ENCODE data around the gene DPF1. TPM values are rescaled to one million over a fixed set of nuclear protein-coding genes. Genes with fewer than 3 reads are reported as not detected.

Gene DPF1
- total and polyA plus RNA-seq, 9 donors = 0.23 to 1.0 (median 0.35) TPM; not detected in 2

GRCh38 chr19:38162632-38163031 lies 61.4 kb downstream of the DPF1 start:
- H3K27me3 ChIP-seq = no peaks in the 10 kb centered on the region
- 97 to 98% (median 98%) methylated on average over 7 of the region's 7 CpGs for WGBS, 3 donors
- H3K4me1 ChIP-seq (ENCODE audit: insufficient read depth) = no peaks in the 10 kb centered on the region
- H3K9me3 ChIP-seq = peaks cover 0 to 8% of the 10 kb centered on the region in 2 donors
- H3K36me3 ChIP-seq = peaks cover 3% of the 10 kb centered on the region
- H3K27ac ChIP-seq = no peak overlapping the region
- no peak for DNase-seq
- TF ChIP-seq CTCF (IDR thresholded peaks at IDR 0.05) (no peak), EP300 (IDR thresholded peaks at IDR 0.05) (no peak), POLR2A (IDR thresholded peaks at IDR 0.05) (no peak)
- no peak overlapping the region for H3K4me3 ChIP-seq
- intact Hi-C loops (cut with DNase I) = no loop called here

GRCh38 chr19:38162094-38162493 lies 61.9 kb downstream of the DPF1 start:
- no peak for TF ChIP-seq CTCF (IDR thresholded peaks at IDR 0.05)
- TF ChIP-seq POLR2A (IDR thresholded peaks at IDR 0.05) = no peak
- no peak for TF ChIP-seq EP300 (IDR thresholded peaks at IDR 0.05)
- no peaks in the 10 kb centered on the region for H3K4me1 ChIP-seq (ENCODE audit: insufficient read depth)
- H3K27me3 ChIP-seq = no peaks in the 10 kb centered on the region
- H3K9me3 ChIP-seq = peaks cover 0 to 8% of the 10 kb centered on the region in 2 donors
- no peak overlapping the region for H3K27ac ChIP-seq
- intact Hi-C loops (cut with DNase I) = no loop called here
- peaks cover 3% of the 10 kb centered on the region for H3K36me3 ChIP-seq
- DNase-seq = no peak
- no peak overlapping the region for H3K4me3 ChIP-seq
- WGBS, 3 donors = 92 to 98% (median 98%) methylated on average over 5 of the region's 5 CpGs

Small RNAs within 50 kb of the gene (small RNA-seq; reads per million reads assigned to genes)
- gene RN7SL663P = not detected

Other genes starting within 250 kb of the DPF1 start
- 100 to 1,000 TPM in 3 of 7 donors, 10 to 100 TPM in 4; 36.8 to 235 (median 97.1) TPM for gene PPP1R14A, start 32.2 kb upstream of the DPF1 start, total RNA-seq
- gene PPP1R14A, start 32.2 kb upstream of the DPF1 start, polyA plus RNA-seq = 10 to 100 TPM; 10.5 to 92.8 TPM
- 100 to 1,000 TPM; 111 to 556 (median 118) TPM for gene SPINT2, start 40.4 kb upstream of the DPF1 start, total RNA-seq
- gene SPINT2, start 40.4 kb upstream of the DPF1 start, polyA plus RNA-seq = 10 to 100 TPM; 71.5 to 79.6 TPM
- gene C19orf33, start 80.0 kb upstream of the DPF1 start, total RNA-seq = 100 to 1,000 TPM in 1 of 7 donors, 10 to 100 TPM in 2, 1 to 10 TPM in 3, not detected in 1; 1.8 to 179 (median 11.1) TPM
- gene C19orf33, start 80.0 kb upstream of the DPF1 start, polyA plus RNA-seq = 1 to 10 TPM in 1 of 2 donors, not detected in 1; 7.9 TPM
- gene YIF1B, start 91.7 kb upstream of the DPF1 start, total RNA-seq = 10 to 100 TPM in 6 of 7 donors, 1 to 10 TPM in 1; 8.5 to 37.2 (median 21.8) TPM
- gene YIF1B, start 91.7 kb upstream of the DPF1 start, polyA plus RNA-seq = 10 to 100 TPM in 1 of 2 donors, 1 to 10 TPM in 1; 9.9 to 23.7 TPM
- gene KCNK6, start 95.6 kb upstream of the DPF1 start, total RNA-seq = 10 to 100 TPM in 5 of 7 donors, 1 to 10 TPM in 2; 6.0 to 30.1 (median 19.8) TPM
- 10 to 100 TPM in 1 of 2 donors, 1 to 10 TPM in 1; 7.4 to 16.4 TPM for gene KCNK6, start 95.6 kb upstream of the DPF1 start, polyA plus RNA-seq
- gene CATSPERG, start 111.6 kb upstream of the DPF1 start, total RNA-seq = 10 to 100 TPM in 1 of 7 donors, 1 to 10 TPM in 6; 2.9 to 13.4 (median 5.7) TPM
- 1 to 10 TPM; 1.8 to 2.1 TPM for gene CATSPERG, start 111.6 kb upstream of the DPF1 start, polyA plus RNA-seq
- 100 to 1,000 TPM in 3 of 7 donors, 10 to 100 TPM in 4; 59.1 to 125 (median 85.3) TPM for gene PSMD8, start 150.3 kb upstream of the DPF1 start, total RNA-seq
- gene PSMD8, start 150.3 kb upstream of the DPF1 start, polyA plus RNA-seq = 100 to 1,000 TPM in 1 of 2 donors, 10 to 100 TPM in 1; 81.5 to 129 TPM
- under 1 TPM in 5 of 7 donors, not detected in 2; 0.24 to 0.75 (median 0.69) TPM for gene GGN, start 163.8 kb upstream of the DPF1 start, total RNA-seq
- under 1 TPM in 1 of 2 donors, not detected in 1; 0.28 TPM for gene GGN, start 163.8 kb upstream of the DPF1 start, polyA plus RNA-seq
- 1 to 10 TPM in 4 of 7 donors, under 1 TPM in 3; 0.24 to 2.1 (median 1.0) TPM for gene SPRED3, start 164.5 kb upstream of the DPF1 start, total RNA-seq
- under 1 TPM; 0.29 to 0.60 TPM for gene SPRED3, start 164.5 kb upstream of the DPF1 start, polyA plus RNA-seq
- gene FAM98C, start 178.9 kb upstream of the DPF1 start, total RNA-seq = 10 to 100 TPM; 16.5 to 23.7 (median 20.9) TPM
- gene FAM98C, start 178.9 kb upstream of the DPF1 start, polyA plus RNA-seq = 10 to 100 TPM in 1 of 2 donors, 1 to 10 TPM in 1; 7.8 to 18.8 TPM
- gene RASGRP4, start 202.0 kb upstream of the DPF1 start, total RNA-seq = 1 to 10 TPM in 3 of 7 donors, under 1 TPM in 4; 0.45 to 1.8 (median 0.84) TPM
- gene RASGRP4, start 202.0 kb upstream of the DPF1 start, polyA plus RNA-seq = 1 to 10 TPM in 1 of 2 donors, under 1 TPM in 1; 0.58 to 2.5 TPM
- 1 to 10 TPM in 3 of 7 donors, under 1 TPM in 4; 0.57 to 2.6 (median 0.88) TPM for gene RYR1, start 209.5 kb upstream of the DPF1 start, total RNA-seq
- gene RYR1, start 209.5 kb upstream of the DPF1 start, polyA plus RNA-seq = 1 to 10 TPM; 1.5 to 1.6 TPM

All from ovary (tissue), 9 donors.